Tibial artery (tissue), 4 donors: ENCODE measurements around the gene PRLR.
A peak's percentile ranks its signal among the peaks of the same experiment; 100 is the strongest.

Source experiments
- DNase-seq, 2 donors: peaks; one replicate each; pipeline ENCODE4 v3.0.0-alpha.2; 2019
- H3K27ac ChIP-seq, 2 donors: fragments of 200-600 bp; sonication (generic) in 1 of 2; 1 replicate in 1 of 2; 2 replicates in 1 of 2; pipeline ENCODE4 v1.5.1; 2018 to 2019; ENCODE audit warnings: mild to moderate bottlenecking in 1 of 2
- H3K27me3 ChIP-seq, 2 donors: fragments of 200-600 bp; sonication (generic) in 1 of 2; one replicate each; pipeline versions ENCODE4 v1.5.1 to v1.6.0; 2016 to 2019
- H3K36me3 ChIP-seq, 3 donors: fragments of 200-600 bp; sonication (generic) in 2 of 3; one replicate each; pipeline ENCODE4 v1.5.1; 2016 to 2019; ENCODE audit warnings: mild to moderate bottlenecking in 2 of 3
- H3K4me1 ChIP-seq, 4 donors: fragments of 200-600 bp; sonication (generic) in 2 of 4; 1 replicate in 3 of 4; 2 replicates in 1 of 4; pipeline ENCODE4 v1.5.1; 2016 to 2019
- H3K4me3 ChIP-seq, 2 donors: fragments of 200-600 bp; sonication (generic) in 1 of 2; 1 replicate in 1 of 2; 2 replicates in 1 of 2; pipeline ENCODE4 v1.5.1; 2018 to 2019; ENCODE audit warnings: mild to moderate bottlenecking in 2 of 2
- H3K9me3 ChIP-seq, 3 donors: fragments of 200-600 bp; sonication (generic) in 1 of 3; one replicate each; pipeline ENCODE4 v1.5.1; 2016 to 2019
- CTCF ChIP-seq, 2 experiments: fragments of 200-600 bp in 1 of 2; fragments of 450-650 bp in 1 of 2; IDR thresholded peaks; one replicate each; pipeline ENCODE4 v1.5.1; 2017 to 2019; ENCODE audit warnings: antibody characterized with exemption in 2 of 2, mild to moderate bottlenecking in 1 of 2, moderate library complexity in 1 of 2
- intact Hi-C: fragments of 100-400 bp; cut with DNase I; formaldehyde crosslinking; loops from one replicate; pipeline ENCODE4 v1.15.0; 2023; ENCODE audit warnings: low total_unique reads

Gene PRLR

GRCh38 chr5:35004200-35004599 is 226.1 kb downstream of the PRLR start:
- no peaks in the 10 kb centered on the region for H3K9me3 ChIP-seq
- no peak for DNase-seq
- H3K4me3 ChIP-seq: no peak overlapping the region
- intact Hi-C loops: no loop called here
- H3K4me1 ChIP-seq: no peaks in the 10 kb centered on the region
- no peak overlapping the region for H3K27ac ChIP-seq
- TF ChIP-seq CTCF (IDR thresholded peaks at IDR 0.05): no peak
- H3K27me3 ChIP-seq: peaks cover 0 to 20% of the 10 kb centered on the region in 2 donors
- H3K36me3 ChIP-seq: no peaks in the 10 kb centered on the region

DNA sequence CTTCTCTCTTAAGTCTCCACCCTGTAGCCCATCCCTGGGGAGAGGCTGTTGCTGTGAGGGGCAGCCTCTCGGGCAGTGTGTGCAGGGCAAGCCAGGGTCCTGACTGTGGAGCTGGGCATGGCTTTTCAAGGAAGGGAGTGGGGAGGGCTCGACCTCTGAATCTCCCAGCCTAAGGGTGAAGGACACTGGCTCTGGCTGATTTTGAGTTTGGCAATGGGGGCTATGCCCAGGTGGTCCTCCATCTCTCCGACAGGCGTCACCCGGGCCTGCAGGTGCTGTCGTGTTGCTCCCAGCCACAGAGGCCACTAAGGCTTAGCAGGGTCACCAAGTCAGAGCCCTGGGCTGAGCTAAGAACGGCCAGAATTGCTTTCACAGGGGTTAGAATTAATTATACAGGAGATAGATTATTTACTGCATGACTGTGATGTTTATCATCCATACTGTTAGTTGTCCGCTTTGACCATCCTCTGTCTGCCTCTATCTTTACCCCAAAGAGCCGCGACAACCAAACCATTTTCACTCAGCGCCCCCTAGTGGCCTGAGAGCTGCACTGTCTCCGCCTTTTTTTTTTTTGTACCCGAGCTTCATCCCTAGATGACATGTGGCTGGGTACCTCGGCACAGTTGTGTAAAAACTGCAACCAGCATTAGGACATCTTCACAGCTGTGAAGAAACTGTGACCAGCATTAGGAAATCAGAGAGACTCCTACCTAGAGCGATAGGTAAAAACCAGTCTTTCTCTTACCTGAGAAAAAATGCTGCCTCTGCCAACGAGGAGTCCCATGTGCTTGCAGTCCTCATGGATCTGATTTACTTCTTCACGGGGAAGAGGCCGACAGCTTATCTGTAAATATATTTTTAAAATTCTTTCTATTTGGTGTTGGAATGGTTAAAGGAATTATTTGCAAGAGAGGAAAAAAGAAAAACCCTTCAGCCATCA is 227.0 kb downstream of the PRLR start:
- DNase-seq: peak in 1 of 2 donors; percentile 24
- H3K4me1 ChIP-seq: no peaks in the 10 kb centered on the region
- intact Hi-C loops: loop anchor here (2.0 kb wide), 1 partner anchor 528 kb away; no protein-coding TSS in a partner anchor
- peaks cover 0 to 20% of the 10 kb centered on the region in 2 donors for H3K27me3 ChIP-seq
- H3K9me3 ChIP-seq: no peaks in the 10 kb centered on the region
- H3K36me3 ChIP-seq: no peaks in the 10 kb centered on the region
- no peak overlapping the region for H3K27ac ChIP-seq
- H3K4me3 ChIP-seq: no peak overlapping the region
- TF ChIP-seq CTCF (IDR thresholded peaks at IDR 0.05): peak; percentile 52 to 76

DNA sequence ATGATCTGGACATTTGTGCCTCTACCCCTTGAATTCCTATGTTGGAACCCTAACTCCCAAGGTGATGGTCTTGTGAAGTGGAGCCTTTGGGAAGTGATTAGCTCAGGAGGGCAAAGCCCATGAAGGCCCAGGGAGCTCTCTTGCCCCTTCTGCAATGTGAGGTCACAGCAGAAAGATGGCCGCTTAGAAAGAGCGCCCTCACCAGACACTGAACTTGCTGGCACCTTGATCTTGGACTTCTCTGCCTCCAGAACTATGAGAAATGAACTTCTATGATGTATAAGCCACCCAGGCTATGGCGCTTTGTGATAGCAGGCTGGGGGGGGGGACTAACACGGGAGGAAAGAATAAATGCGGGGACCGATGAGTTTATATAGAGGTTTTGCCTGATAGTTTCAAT is 227.8 kb downstream of the PRLR start:
- H3K36me3 ChIP-seq: no peaks in the 10 kb centered on the region
- no peaks in the 10 kb centered on the region for H3K4me1 ChIP-seq
- no peaks in the 10 kb centered on the region for H3K9me3 ChIP-seq
- no peak for DNase-seq
- peaks cover 0 to 20% of the 10 kb centered on the region in 2 donors for H3K27me3 ChIP-seq
- H3K4me3 ChIP-seq: no peak overlapping the region
- intact Hi-C loops: loop anchor here (2.0 kb wide), 1 partner anchor 528 kb away; no protein-coding TSS in a partner anchor
- no peak for TF ChIP-seq CTCF (IDR thresholded peaks at IDR 0.05)
- no peak overlapping the region for H3K27ac ChIP-seq

DNA sequence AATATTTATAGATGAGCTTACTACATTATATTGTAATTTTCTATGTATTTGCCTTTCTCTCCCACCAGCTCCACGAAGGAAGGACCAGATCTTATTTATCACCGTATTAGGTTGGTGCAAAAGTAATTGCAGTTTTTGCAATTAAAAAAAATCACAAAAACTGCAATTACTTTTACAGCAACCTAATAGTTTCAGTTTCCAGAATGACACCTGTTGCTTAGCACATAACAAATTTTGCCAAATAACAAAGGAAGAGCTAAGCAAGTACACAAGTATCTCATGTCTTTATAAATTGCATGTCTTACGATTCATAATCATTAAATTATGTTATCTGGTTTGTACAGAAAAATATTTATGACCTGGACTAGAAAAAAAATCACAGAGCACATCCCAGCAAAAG is 228.4 kb downstream of the PRLR start:
- no peak for DNase-seq
- no peaks in the 10 kb centered on the region for H3K4me1 ChIP-seq
- H3K27me3 ChIP-seq: peaks cover 0 to 20% of the 10 kb centered on the region in 2 donors
- H3K27ac ChIP-seq: no peak overlapping the region
- H3K9me3 ChIP-seq: no peaks in the 10 kb centered on the region
- H3K36me3 ChIP-seq: no peaks in the 10 kb centered on the region
- no peak overlapping the region for H3K4me3 ChIP-seq
- no peak for TF ChIP-seq CTCF (IDR thresholded peaks at IDR 0.05)
- intact Hi-C loops: loop anchor here (2.0 kb wide), 1 partner anchor 527 kb away; no protein-coding TSS in a partner anchor
